SK-N-SH (cell line): Measurements from ENCODE around the gene STIM1. TPM values are rescaled to one million over a fixed set of nuclear protein-coding genes. Genes with fewer than 3 reads are reported as not detected.
"Not testable (repeated sequence)": the region's sequence is repeated elsewhere in the genome, so short reads cannot be mapped to it uniquely, and the experiment has no call there.

Source experiments
- CTCF ChIA-PET: fragments of 300-600, 350-600 bp; formaldehyde crosslinking; extraction: SDS; loops from one replicate; lab custom pipeline; 2021; lab: Yijun Ruan, JAX
- POLR2A ChIA-PET: fragments of 350-600 bp; sonication (Branson Sonifier 250); formaldehyde crosslinking; extraction: SDS; loops from one replicate; lab custom pipeline; 2020; ENCODE audit warnings: antibody characterized with exemption, inconsistent platforms; lab: Yijun Ruan, JAX
- DNase-seq: peaks from one replicate; pipeline ENCODE4 v3.0.0; 2012
- H2AFZ ChIP-seq: fragments of 200-600 bp; sonication (generic); 2 replicates; pipeline ENCODE4 v1.8.1; 2016; ENCODE audit warnings: antibody characterized with exemption, mild to moderate bottlenecking, low read depth
- H3F3A ChIP-seq: fragments of 200-600 bp; sonication (generic); replicated peaks from 2 replicates; pipeline ENCODE3; 2016; ENCODE audit warnings: antibody characterized with exemption, mild to moderate bottlenecking; ENCODE audit not compliant: insufficient read depth
- H3K27ac ChIP-seq, 2 experiments: fragments of 200-500 bp in 1 of 2; fragments of 200-600 bp in 1 of 2; sonication (Bioruptor generic) in 1 of 2; sonication (generic), shearing (Covaris generic) in 1 of 2; 2 replicates each; pipeline versions ENCODE4 v1.5.1 to v1.6.1; 2014 to 2016; ENCODE audit warnings: low read depth in 2 of 2, inconsistent platforms in 1 of 2, low read length in 1 of 2, mild to moderate bottlenecking in 1 of 2, mixed read lengths in 1 of 2
- H3K27me3 ChIP-seq: fragments of 200-600 bp; sonication (generic), shearing (Covaris generic); 2 replicates; pipeline ENCODE4 v1.6.1; 2016; ENCODE audit warnings: mixed run types; ENCODE audit not compliant: insufficient read depth
- H3K36me3 ChIP-seq, 2 experiments: fragments of 200-500 bp in 1 of 2; fragments of 200-600 bp in 1 of 2; sonication (Bioruptor generic) in 1 of 2; sonication (generic) in 1 of 2; replicated peaks in 1 of 2; 2 replicates each; pipeline versions ENCODE3 to v1.5.1; 2014 to 2016; ENCODE audit warnings: low read length in 1 of 2, mild to moderate bottlenecking in 1 of 2; ENCODE audit not compliant: insufficient read depth in 2 of 2, control insufficient read depth in 1 of 2
- H3K4me1 ChIP-seq, 2 experiments: fragments of 200-500 bp in 1 of 2; fragments of 200-600 bp in 1 of 2; sonication (Bioruptor generic) in 1 of 2; sonication (generic), shearing (Covaris generic) in 1 of 2; 2 replicates each; pipeline versions ENCODE4 v1.5.1 to v1.6.1; 2014 to 2016; ENCODE audit warnings: low read depth in 1 of 2, low read length in 1 of 2, mixed run types in 1 of 2; ENCODE audit not compliant: insufficient read depth in 2 of 2, control insufficient read depth in 1 of 2
- H3K4me2 ChIP-seq: fragments of 200-600 bp; sonication (generic), shearing (Covaris generic); 2 replicates; pipeline ENCODE4 v1.6.1; 2017; ENCODE audit warnings: mixed run types
- H3K4me3 ChIP-seq, 2 experiments: fragments of 200-500 bp in 1 of 2; fragments of 200-600 bp in 1 of 2; sonication (Bioruptor generic) in 1 of 2; sonication (generic), shearing (Covaris generic) in 1 of 2; 2 replicates each; pipeline versions ENCODE4 v1.5.1 to v1.8.1; 2014 to 2016; ENCODE audit warnings: low read depth in 2 of 2, inconsistent platforms in 1 of 2, low read length in 1 of 2, mild to moderate bottlenecking in 1 of 2, mixed read lengths in 1 of 2, moderate library complexity in 1 of 2
- H3K79me2 ChIP-seq: fragments of 200-600 bp; sonication (generic); 2 replicates; pipeline ENCODE4 v1.8.1; 2017; ENCODE audit warnings: mild to moderate bottlenecking; ENCODE audit not compliant: insufficient read depth
- H3K9ac ChIP-seq: fragments of 200-600 bp; sonication (generic); 2 replicates; pipeline ENCODE4 v1.6.1; 2017; ENCODE audit warnings: mixed run types
- H3K9me2 ChIP-seq: fragments of 200-600 bp; sonication (generic); 2 replicates; pipeline ENCODE4 v1.6.1; 2017; ENCODE audit warnings: mixed run types
- H3K9me3 ChIP-seq: fragments of 200-600 bp; sonication (generic); 2 replicates; pipeline ENCODE4 v1.6.1; 2017; ENCODE audit warnings: mixed run types, mild to moderate bottlenecking, moderate library complexity
- H4K20me1 ChIP-seq: fragments of 200-600 bp; sonication (generic); 2 replicates; pipeline ENCODE4 v1.6.1; 2017; ENCODE audit warnings: mild to moderate bottlenecking, mixed run types; ENCODE audit not compliant: insufficient read depth
- ELF1 ChIP-seq: IDR thresholded peaks from 2 replicates; pipeline ENCODE4 v1.4.0; 2012
- EP300 ChIP-seq, 2 experiments: IDR thresholded peaks; 2 replicates each; pipeline versions ENCODE4 v1.4.0 to v1.6.1; 2012; ENCODE audit warnings: borderline replicate concordance in 1 of 2, low read depth in 1 of 2, low read length in 1 of 2
- FOSL2 ChIP-seq: IDR thresholded peaks from 2 replicates; pipeline ENCODE4 v1.4.0; 2012; ENCODE audit warnings: low read depth, mild to moderate bottlenecking, moderate library complexity, borderline replicate concordance
- FOXM1 ChIP-seq: IDR thresholded peaks from 2 replicates; pipeline ENCODE4 v1.4.0; 2012; ENCODE audit warnings: low read depth, mild to moderate bottlenecking
- GATA2 ChIP-seq: sonication (generic); formaldehyde crosslinking; IDR thresholded peaks from 2 replicates; pipeline ENCODE4 v1.5.0; 2020; ENCODE audit warnings: mild to moderate bottlenecking, missing genetic modification reagents
- MXI1 ChIP-seq: IDR thresholded peaks from 2 replicates; pipeline ENCODE4 v1.6.1; 2012; ENCODE audit warnings: mild to moderate bottlenecking, low read depth, low read length, improper control_type of control experiment
- NRF1 ChIP-seq: IDR thresholded peaks from 2 replicates; pipeline ENCODE4 v1.6.1; 2012; ENCODE audit warnings: low read depth, mild to moderate bottlenecking, low read length
- RAD21 ChIP-seq: IDR thresholded peaks from 2 replicates; pipeline ENCODE4 v1.6.1; 2012; ENCODE audit warnings: mild to moderate bottlenecking, low read length
- SIN3A ChIP-seq: IDR thresholded peaks from 2 replicates; pipeline ENCODE4 v1.6.1; 2012; ENCODE audit warnings: low read depth, mild to moderate bottlenecking, low read length, moderate library complexity, borderline replicate concordance
- TAF1 ChIP-seq: IDR thresholded peaks from 2 replicates; pipeline ENCODE4 v1.6.1; 2012; ENCODE audit warnings: low read depth, mild to moderate bottlenecking, low read length, moderate library complexity, borderline replicate concordance
- TCF12 ChIP-seq: IDR thresholded peaks from 2 replicates; pipeline ENCODE4 v1.4.0; 2012
- TEAD4 ChIP-seq: IDR thresholded peaks from 2 replicates; pipeline ENCODE4 v1.4.0; 2012; ENCODE audit warnings: mild to moderate bottlenecking, borderline replicate concordance; ENCODE audit not compliant: insufficient read depth
- WGBS: methylation state at CpG from one replicate; pipeline ENCODE4 v1.1.6; 2017; ENCODE audit warnings: low lambda C conversion rate; 5-methylcytosine and 5-hydroxymethylcytosine counted together
- polyA plus RNA-seq, 3 experiments: library from polyadenylated mRNA; depleted of rRNA; stranded (reverse); fragments of >200 nt; gene quantifications; 2 replicates each; pipeline ENCODE4 v1.2.3, GENCODE V29; 2012
- TF ChIP-seq, protein P1 (sequence below): IDR thresholded peaks from 2 replicates; pipeline ENCODE4 v1.4.0; 2012; ENCODE audit warnings: low read depth, borderline replicate concordance
- TF ChIP-seq, protein P2 (sequence below): IDR thresholded peaks from 2 replicates; pipeline ENCODE4 v1.4.0; 2012; ENCODE audit warnings: low read depth, borderline replicate concordance
- TF ChIP-seq, protein P3 (sequence below): IDR thresholded peaks from 2 replicates; pipeline ENCODE4; 2012

Gene STIM1
- polyA plus RNA-seq, 1 of the 3 experiments (the other 2 are of a cell fraction): 29.5 TPM

GRCh38 chr11:4050138-4050537 lies 194.7 kb downstream of the STIM1 start:
- Histone ChIP-seq H3K36me3 (no peaks in the 10 kb centered on the region), H3K27me3 (no peaks in the 10 kb centered on the region), H3K27ac (no peak overlapping the region), H2AFZ (no peak overlapping the region), H3F3A (no peaks in the 10 kb centered on the region), H3K4me2 (no peak overlapping the region), H3K4me3 (no peak overlapping the region), H3K9me2 (no peaks in the 10 kb centered on the region), H3K4me1 (peaks cover 0 to 2% of the 10 kb centered on the region in 2 experiments; a peak in 1 of 4 replicates), H3K79me2 (no peaks in the 10 kb centered on the region), H4K20me1 (no peaks in the 10 kb centered on the region), H3K9me3 (no peaks in the 10 kb centered on the region), H3K9ac (no peak overlapping the region)
- ChIA-PET POLR2A (no interaction called here), CTCF (interaction anchor here (1.0 to 3.5 kb wide), 5 partner anchors 11 to 209 kb away, joined by 3 to 12 read pairs (median 5); partner anchors contain the start of gene STIM1)
- no peak for DNase-seq
- TF ChIP-seq ELF1: no peak
- TF ChIP-seq RAD21: no peak
- WGBS: 91% methylated on average over 1 of the region's 1 CpG

GRCh38 chr11:4053200-4053599 lies 197.7 kb downstream of the STIM1 start:
- H3K36me3 ChIP-seq, H3K27me3 ChIP-seq, H3K9me3 ChIP-seq, POLR2A ChIA-PET, H3K79me2 ChIP-seq, H3K9ac ChIP-seq, H3K4me2 ChIP-seq, H3K9me2 ChIP-seq, H2AFZ ChIP-seq, DNase-seq, H3F3A ChIP-seq, H4K20me1 ChIP-seq, H3K4me1 ChIP-seq, H3K27ac ChIP-seq, H3K4me3 ChIP-seq: not testable (repeated sequence)
- CTCF ChIA-PET: interaction anchor here (1.3 kb wide), 1 partner anchor 198 kb away, joined by 4 read pairs; the partner anchor contains the start of gene STIM1
- WGBS: 86% methylated on average over 4 of the region's 4 CpGs

DNA sequence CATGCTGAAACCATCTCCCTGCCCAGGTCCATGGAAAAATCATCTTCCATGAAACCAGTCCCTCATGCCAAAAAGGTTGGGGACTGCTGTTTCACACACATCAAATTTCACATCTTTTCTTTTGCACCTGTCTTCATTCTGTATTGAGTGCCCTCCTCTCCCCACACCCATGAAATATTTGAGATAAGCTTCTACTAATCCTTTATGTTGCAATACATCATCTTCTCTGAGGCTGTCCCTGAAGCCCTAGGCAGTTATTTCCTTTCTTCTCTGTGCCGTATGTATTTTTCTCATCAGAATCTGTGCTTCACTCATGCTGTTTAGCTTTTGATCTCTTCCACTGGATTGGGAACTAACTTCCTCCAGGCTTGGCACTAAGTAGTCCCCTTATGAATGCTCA lies 199.2 kb downstream of the STIM1 start:
- no peak for TF ChIP-seq SIN3A
- TF ChIP-seq, protein P1, sequence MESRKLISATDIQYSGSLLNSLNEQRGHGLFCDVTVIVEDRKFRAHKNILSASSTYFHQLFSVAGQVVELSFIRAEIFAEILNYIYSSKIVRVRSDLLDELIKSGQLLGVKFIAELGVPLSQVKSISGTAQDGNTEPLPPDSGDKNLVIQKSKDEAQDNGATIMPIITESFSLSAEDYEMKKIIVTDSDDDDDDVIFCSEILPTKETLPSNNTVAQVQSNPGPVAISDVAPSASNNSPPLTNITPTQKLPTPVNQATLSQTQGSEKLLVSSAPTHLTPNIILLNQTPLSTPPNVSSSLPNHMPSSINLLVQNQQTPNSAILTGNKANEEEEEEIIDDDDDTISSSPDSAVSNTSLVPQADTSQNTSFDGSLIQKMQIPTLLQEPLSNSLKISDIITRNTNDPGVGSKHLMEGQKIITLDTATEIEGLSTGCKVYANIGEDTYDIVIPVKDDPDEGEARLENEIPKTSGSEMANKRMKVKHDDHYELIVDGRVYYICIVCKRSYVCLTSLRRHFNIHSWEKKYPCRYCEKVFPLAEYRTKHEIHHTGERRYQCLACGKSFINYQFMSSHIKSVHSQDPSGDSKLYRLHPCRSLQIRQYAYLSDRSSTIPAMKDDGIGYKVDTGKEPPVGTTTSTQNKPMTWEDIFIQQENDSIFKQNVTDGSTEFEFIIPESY: no peak
- TF ChIP-seq, protein P2, sequence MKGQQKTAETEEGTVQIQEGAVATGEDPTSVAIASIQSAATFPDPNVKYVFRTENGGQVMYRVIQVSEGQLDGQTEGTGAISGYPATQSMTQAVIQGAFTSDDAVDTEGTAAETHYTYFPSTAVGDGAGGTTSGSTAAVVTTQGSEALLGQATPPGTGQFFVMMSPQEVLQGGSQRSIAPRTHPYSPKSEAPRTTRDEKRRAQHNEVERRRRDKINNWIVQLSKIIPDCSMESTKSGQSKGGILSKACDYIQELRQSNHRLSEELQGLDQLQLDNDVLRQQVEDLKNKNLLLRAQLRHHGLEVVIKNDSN: no peak
- no peak for TF ChIP-seq EP300 (IDR thresholded peaks at IDR 0.05; ENCODE audit: borderline replicate concordance in 1 of 2, low read depth in 1 of 2, low read length in 1 of 2)
- TF ChIP-seq GATA2 (CRISPR knock-in tag): no peak
- TF ChIP-seq, protein P3, sequence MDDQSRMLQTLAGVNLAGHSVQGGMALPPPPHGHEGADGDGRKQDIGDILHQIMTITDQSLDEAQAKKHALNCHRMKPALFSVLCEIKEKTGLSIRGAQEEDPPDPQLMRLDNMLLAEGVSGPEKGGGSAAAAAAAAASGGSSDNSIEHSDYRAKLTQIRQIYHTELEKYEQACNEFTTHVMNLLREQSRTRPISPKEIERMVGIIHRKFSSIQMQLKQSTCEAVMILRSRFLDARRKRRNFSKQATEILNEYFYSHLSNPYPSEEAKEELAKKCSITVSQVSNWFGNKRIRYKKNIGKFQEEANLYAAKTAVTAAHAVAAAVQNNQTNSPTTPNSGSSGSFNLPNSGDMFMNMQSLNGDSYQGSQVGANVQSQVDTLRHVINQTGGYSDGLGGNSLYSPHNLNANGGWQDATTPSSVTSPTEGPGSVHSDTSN: no peak
- TF ChIP-seq FOXM1: no peak
- no peak for TF ChIP-seq TAF1
- TF ChIP-seq FOSL2: no peak
- TF ChIP-seq NRF1: no peak
- TF ChIP-seq TEAD4: no peak
- TF ChIP-seq TCF12: no peak
- no peak for TF ChIP-seq MXI1
- TF ChIP-seq, all 33 proteins: peak for 0
- Histone ChIP-seq H3F3A (no peaks in the 10 kb centered on the region), H3K4me3 (no peak overlapping the region), H3K9ac (no peak overlapping the region), H3K79me2 (no peaks in the 10 kb centered on the region), H2AFZ (no peak overlapping the region), H3K27ac (no peak overlapping the region), H3K9me2 (no peaks in the 10 kb centered on the region), H3K9me3 (no peaks in the 10 kb centered on the region), H3K27me3 (no peaks in the 10 kb centered on the region), H4K20me1 (no peaks in the 10 kb centered on the region), H3K4me2 (no peak overlapping the region), H3K36me3 (peaks cover 3 to 5% of the 10 kb centered on the region in 2 experiments), H3K4me1 (peaks cover 0 to 6% of the 10 kb centered on the region in 2 experiments; a peak in 2 of 4 replicates)
- 80% methylated on average over 1 of the region's 1 CpG for WGBS
- DNase-seq: no peak
- ChIA-PET POLR2A (no interaction called here), CTCF (interaction anchor here (1.1 to 4.5 kb wide), 5 partner anchors 18 to 213 kb away, joined by 3 to 27 read pairs (median 8); partner anchors contain the start of gene STIM1)
